ENCODE measurements around the gene PLIN4. TPM values are rescaled to one million over a fixed set of nuclear protein-coding genes. Genes with fewer than 3 reads are reported as not detected.

PLIN4 gene
- total and polyA plus RNA-seq, 9 of the 15 experiments (the other 6 are each of a cell fraction or from before 2014, with no cell fraction given), result 0.04 to 0.16 (median 0.07) TPM; not detected in 3

DNA sequence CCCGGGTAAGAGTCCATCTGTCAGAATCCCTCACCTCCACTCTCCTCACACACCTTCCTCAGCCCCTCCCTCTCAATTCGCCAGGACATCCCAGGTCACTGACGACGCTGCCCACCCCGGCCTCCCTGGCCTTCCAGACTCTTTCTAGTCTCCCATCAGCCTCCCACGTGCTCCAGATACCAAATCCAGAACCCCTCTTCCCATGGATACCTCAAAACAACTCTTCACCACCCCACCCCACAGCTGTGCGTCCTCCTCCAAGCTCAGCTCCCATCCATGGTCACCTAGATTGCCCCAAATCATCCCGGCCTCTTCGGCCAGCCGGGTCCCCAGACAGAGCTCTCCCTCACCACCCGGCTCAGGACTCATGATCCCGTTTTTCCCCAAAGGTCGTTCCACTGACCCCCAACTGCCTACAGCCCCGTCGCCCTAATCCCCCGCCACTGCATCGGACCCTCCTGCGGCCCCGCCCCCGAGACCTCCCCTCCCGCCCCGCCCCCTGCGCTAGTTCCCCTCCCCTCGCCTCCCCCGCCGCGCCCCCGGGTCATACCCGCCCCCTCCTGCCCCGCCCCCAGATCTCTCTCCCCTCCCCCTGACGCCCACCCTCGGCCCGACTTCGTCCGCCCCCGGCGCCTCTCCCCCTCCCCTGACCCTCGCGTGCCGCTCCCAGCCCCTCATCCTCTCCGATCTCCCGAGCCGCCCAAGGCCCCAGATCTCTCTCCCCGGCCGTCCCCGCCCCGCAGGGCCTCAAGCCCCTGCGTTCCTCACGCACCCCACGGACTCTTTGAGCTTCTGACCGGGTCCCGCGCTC lies 61.2 kb downstream of the PLIN4 start (continued):
- TF ChIP-seq, protein P1, sequence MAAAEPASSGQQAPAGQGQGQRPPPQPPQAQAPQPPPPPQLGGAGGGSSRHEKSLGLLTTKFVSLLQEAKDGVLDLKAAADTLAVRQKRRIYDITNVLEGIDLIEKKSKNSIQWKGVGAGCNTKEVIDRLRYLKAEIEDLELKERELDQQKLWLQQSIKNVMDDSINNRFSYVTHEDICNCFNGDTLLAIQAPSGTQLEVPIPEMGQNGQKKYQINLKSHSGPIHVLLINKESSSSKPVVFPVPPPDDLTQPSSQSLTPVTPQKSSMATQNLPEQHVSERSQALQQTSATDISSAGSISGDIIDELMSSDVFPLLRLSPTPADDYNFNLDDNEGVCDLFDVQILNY (CRISPR knock-in tag; IDR thresholded peaks at IDR 0.05), result no peak
- TF ChIP-seq OTX1 (CRISPR knock-in tag; IDR thresholded peaks at IDR 0.05) (no peak), ZSCAN29 (IDR thresholded peaks at IDR 0.05) (no peak; the same call in 1 of the 2 replicates), FUS (optimal IDR thresholded peaks at IDR 0.05; ENCODE audit: low read depth, low read length) (no peak), CBX8 (IDR thresholded peaks at IDR 0.05; ENCODE audit: borderline replicate concordance, extremely low read depth, low read depth, low read length, poor library complexity, severe bottlenecking) (no peak), ZNF785 (CRISPR knock-in tag; IDR thresholded peaks at IDR 0.05) (no peak), SMARCA5 (IDR thresholded peaks at IDR 0.05) (no peak), BCL6 (CRISPR knock-in tag; IDR thresholded peaks at IDR 0.05) (no peak), MCM5 (IDR thresholded peaks at IDR 0.05; ENCODE audit: low read depth) (no peak), XRCC5 (IDR thresholded peaks at IDR 0.05; ENCODE audit: low read depth, low read length) (no peak), JUNB (CRISPR knock-in tag; conservative IDR thresholded peaks at IDR 0.05) (no peak), GTF2A2 (tag; IDR thresholded peaks at IDR 0.05) (no peak)
- TF ChIP-seq, protein P2, sequence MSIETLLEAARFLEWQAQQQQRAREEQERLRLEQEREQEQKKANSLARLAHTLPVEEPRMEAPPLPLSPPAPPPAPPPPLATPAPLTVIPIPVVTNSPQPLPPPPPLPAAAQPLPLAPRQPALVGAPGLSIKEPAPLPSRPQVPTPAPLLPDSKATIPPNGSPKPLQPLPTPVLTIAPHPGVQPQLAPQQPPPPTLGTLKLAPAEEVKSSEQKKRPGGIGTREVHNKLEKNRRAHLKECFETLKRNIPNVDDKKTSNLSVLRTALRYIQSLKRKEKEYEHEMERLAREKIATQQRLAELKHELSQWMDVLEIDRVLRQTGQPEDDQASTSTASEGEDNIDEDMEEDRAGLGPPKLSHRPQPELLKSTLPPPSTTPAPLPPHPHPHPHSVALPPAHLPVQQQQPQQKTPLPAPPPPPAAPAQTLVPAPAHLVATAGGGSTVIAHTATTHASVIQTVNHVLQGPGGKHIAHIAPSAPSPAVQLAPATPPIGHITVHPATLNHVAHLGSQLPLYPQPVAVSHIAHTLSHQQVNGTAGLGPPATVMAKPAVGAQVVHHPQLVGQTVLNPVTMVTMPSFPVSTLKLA (conservative IDR thresholded peaks at IDR 0.05), result peak in 1 of 2 experiments; percentile 21; a peak in 1 of 4 replicates
- TF ChIP-seq, protein P3, sequence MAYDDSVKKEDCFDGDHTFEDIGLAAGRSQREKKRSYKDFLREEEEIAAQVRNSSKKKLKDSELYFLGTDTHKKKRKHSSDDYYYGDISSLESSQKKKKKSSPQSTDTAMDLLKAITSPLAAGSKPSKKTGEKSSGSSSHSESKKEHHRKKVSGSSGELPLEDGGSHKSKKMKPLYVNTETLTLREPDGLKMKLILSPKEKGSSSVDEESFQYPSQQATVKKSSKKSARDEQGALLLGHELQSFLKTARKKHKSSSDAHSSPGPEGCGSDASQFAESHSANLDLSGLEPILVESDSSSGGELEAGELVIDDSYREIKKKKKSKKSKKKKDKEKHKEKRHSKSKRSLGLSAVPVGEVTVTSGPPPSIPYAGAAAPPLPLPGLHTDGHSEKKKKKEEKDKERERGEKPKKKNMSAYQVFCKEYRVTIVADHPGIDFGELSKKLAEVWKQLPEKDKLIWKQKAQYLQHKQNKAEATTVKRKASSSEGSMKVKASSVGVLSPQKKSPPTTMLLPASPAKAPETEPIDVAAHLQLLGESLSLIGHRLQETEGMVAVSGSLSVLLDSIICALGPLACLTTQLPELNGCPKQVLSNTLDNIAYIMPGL (CRISPR knock-in tag; IDR thresholded peaks at IDR 0.05), result no peak
- TF ChIP-seq, protein P4, sequence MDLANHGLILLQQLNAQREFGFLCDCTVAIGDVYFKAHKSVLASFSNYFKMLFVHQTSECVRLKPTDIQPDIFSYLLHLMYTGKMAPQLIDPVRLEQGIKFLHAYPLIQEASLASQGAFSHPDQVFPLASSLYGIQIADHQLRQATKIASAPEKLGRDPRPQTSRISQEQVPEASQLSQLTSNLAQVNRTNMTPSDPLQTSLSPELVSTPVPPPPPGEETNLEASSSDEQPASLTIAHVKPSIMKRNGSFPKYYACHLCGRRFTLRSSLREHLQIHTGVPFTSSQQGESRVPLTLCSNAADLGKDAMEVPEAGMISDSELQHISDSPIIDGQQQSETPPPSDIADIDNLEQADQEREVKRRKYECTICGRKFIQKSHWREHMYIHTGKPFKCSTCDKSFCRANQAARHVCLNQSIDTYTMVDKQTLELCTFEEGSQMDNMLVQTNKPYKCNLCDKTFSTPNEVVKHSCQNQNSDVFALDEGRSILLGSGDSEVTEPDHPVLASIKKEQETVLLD (IDR thresholded peaks at IDR 0.05), result 0 out of 2 replicates have a peak, but pooled peaks have one; percentile 17
- TF ChIP-seq, protein P5, sequence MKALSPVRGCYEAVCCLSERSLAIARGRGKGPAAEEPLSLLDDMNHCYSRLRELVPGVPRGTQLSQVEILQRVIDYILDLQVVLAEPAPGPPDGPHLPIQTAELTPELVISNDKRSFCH (CRISPR knock-in tag; IDR thresholded peaks at IDR 0.05), result no peak
- TF ChIP-seq, protein P5 (tag; IDR thresholded peaks at IDR 0.05), result no peak
- TF ChIP-seq, protein P6, sequence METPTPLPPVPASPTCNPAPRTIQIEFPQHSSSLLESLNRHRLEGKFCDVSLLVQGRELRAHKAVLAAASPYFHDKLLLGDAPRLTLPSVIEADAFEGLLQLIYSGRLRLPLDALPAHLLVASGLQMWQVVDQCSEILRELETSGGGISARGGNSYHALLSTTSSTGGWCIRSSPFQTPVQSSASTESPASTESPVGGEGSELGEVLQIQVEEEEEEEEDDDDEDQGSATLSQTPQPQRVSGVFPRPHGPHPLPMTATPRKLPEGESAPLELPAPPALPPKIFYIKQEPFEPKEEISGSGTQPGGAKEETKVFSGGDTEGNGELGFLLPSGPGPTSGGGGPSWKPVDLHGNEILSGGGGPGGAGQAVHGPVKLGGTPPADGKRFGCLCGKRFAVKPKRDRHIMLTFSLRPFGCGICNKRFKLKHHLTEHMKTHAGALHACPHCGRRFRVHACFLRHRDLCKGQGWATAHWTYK (CRISPR knock-in tag; IDR thresholded peaks at IDR 0.05), result no peak

All from K562 (cell line).